Thymus (tissue), 11 donors: ENCODE measurements around the gene GPR4. TPM values are rescaled to one million over a fixed set of nuclear protein-coding genes. Genes with fewer than 3 reads are reported as not detected.
A peak's percentile ranks its signal among the peaks of the same experiment; 100 is the strongest.

Source experiments
- DNase-seq, 9 donors: peaks; one replicate each; pipeline ENCODE4 v3.0.0-alpha.2; 2013; ENCODE audit warnings: low spot score in 9 of 9, low read depth in 6 of 9, missing footprints in 1 of 9
- H3K27ac ChIP-seq, 2 donors: one replicate each; pipeline ENCODE4 v1.5.1; 2013; ENCODE audit warnings: control low read depth in 1 of 2, low read depth in 1 of 2, low read length in 1 of 2, mild to moderate bottlenecking in 1 of 2, moderate library complexity in 1 of 2
- H3K27me3 ChIP-seq, 2 donors: one replicate each; pipeline ENCODE4 v1.5.1; 2013; ENCODE audit warnings: low read length in 1 of 2; ENCODE audit not compliant: control insufficient read depth in 2 of 2, insufficient read depth in 1 of 2
- H3K36me3 ChIP-seq, 2 donors: one replicate each; pipeline ENCODE4 v1.5.1; 2013; ENCODE audit warnings: low read length in 1 of 2, mild to moderate bottlenecking in 1 of 2, moderate library complexity in 1 of 2; ENCODE audit not compliant: control insufficient read depth in 2 of 2, insufficient read depth in 2 of 2
- H3K4me1 ChIP-seq, 2 donors: one replicate each; pipeline ENCODE4 v1.5.1; 2013; ENCODE audit warnings: low read length in 2 of 2; ENCODE audit not compliant: control insufficient read depth in 2 of 2, insufficient read depth in 2 of 2
- H3K4me3 ChIP-seq, 2 donors: one replicate each; pipeline ENCODE4 v1.5.1; 2013; ENCODE audit warnings: low read length in 2 of 2, control low read depth in 1 of 2, mild to moderate bottlenecking in 1 of 2
- H3K9me3 ChIP-seq, 2 donors: one replicate each; pipeline ENCODE4 v1.5.1; 2013; ENCODE audit warnings: low read length in 1 of 2, mild to moderate bottlenecking in 1 of 2; ENCODE audit not compliant: control insufficient read depth in 2 of 2, insufficient read depth in 1 of 2
- WGBS: extraction: QIAGEN DNeasy Blood & Tissue Kit; methylation state at CpG from one replicate; pipeline ENCODE4 v1.1.7; 2013; 5-methylcytosine and 5-hydroxymethylcytosine counted together
- polyA plus RNA-seq: library from polyadenylated mRNA; stranded (reverse); fragments of 200-250 nt; gene quantifications from one replicate; pipeline ENCODE4 v1.2.3, GENCODE V29; 2013
- total RNA-seq: library from RNA; stranded (reverse); fragments of 120-200 nt; gene quantifications from one replicate; pipeline ENCODE4 v1.2.4, GENCODE V29; 2013
- donor health status: healthy.

The GPR4 gene
- total and polyA plus RNA-seq, 2 donors, result 0.09 to 1.3 TPM

DNA sequence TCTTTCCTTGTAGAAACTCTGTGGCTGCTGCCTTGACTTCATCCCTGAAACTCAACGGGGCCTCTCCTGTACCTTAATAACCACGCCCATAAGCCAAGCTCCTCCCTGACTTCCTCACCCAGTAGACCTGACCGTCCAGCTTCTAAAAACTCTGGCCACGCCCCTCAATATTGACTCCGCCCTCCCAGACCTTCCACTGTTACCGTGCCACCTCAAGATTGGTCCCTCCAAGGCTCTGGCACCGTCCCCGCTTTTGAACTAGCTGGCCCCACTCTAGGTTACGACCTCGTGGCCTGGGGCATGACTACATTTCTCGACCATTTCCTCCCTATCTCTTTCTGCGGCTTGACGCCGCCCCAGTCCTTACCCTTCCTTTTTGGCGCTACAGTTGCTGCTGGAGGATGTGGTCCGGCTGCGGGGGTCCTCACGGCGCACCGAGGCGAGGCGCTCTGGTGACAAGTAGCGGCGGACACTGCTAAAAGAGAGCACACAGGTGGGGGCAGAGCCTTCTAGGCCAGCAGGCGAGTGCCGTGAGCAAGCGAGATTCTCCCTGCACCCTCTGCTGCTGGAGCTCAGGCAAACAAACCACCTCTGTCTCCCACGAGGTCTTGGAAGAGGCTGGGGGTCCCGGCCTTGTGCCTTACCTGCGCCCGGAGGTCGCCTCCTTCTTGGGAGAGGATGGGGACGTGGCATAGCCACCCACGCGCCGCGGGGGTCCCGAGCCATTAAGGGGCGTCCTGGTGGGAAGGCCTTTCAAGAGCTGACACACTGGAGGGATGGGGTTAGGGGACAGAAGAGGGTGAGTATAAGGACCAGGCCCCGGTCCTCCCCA is 39.5 kb upstream of the GPR4 start:
- peak in 3 of 9 donors; percentile 19 to 63 (median 36) for DNase-seq
- Histone ChIP-seq H3K4me3 (peak overlapping the region; percentile 37 to 45), H3K4me1 (peaks cover 20 to 52% of the 10 kb centered on the region in 2 donors), H3K27me3 (peaks cover 21 to 60% of the 10 kb centered on the region in 2 donors), H3K36me3 (peaks cover 2 to 5% of the 10 kb centered on the region in 2 donors), H3K27ac (peak overlapping the region; percentile 56 to 81), H3K9me3 (peaks cover 0 to 11% of the 10 kb centered on the region in 2 donors)
- 2% methylated on average over 40 of the region's 40 CpGs for WGBS

DNA sequence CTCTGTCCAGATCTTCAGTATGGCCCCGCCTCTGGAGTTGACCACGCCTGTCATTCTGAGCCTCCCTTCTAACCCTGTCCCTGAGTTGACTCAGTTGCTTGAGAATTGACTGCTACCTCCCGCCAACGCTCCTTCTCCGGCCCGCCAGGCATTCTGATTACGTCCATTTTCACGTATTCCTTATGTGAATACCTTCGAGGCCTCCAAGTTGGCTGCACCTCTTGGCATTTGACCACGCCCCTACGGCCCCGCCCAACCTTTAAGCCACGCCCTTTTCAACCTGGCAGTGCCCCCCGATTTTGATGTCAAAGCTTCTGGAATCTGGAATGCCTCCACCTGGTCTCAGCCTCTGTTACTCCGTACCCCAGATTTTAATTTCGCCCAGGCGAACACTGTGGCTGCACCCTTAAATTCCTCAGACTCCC is 38.8 kb upstream of the GPR4 start:
- Histone ChIP-seq H3K9me3 (peaks cover 0 to 11% of the 10 kb centered on the region in 2 donors), H3K4me1 (peaks cover 20 to 46% of the 10 kb centered on the region in 2 donors), H3K36me3 (peaks cover 2 to 5% of the 10 kb centered on the region in 2 donors), H3K27ac (no peak overlapping the region), H3K27me3 (peaks cover 21 to 54% of the 10 kb centered on the region in 2 donors), H3K4me3 (no peak overlapping the region)
- 65% methylated on average over 17 of the region's 17 CpGs for WGBS
- no peak for DNase-seq

DNA sequence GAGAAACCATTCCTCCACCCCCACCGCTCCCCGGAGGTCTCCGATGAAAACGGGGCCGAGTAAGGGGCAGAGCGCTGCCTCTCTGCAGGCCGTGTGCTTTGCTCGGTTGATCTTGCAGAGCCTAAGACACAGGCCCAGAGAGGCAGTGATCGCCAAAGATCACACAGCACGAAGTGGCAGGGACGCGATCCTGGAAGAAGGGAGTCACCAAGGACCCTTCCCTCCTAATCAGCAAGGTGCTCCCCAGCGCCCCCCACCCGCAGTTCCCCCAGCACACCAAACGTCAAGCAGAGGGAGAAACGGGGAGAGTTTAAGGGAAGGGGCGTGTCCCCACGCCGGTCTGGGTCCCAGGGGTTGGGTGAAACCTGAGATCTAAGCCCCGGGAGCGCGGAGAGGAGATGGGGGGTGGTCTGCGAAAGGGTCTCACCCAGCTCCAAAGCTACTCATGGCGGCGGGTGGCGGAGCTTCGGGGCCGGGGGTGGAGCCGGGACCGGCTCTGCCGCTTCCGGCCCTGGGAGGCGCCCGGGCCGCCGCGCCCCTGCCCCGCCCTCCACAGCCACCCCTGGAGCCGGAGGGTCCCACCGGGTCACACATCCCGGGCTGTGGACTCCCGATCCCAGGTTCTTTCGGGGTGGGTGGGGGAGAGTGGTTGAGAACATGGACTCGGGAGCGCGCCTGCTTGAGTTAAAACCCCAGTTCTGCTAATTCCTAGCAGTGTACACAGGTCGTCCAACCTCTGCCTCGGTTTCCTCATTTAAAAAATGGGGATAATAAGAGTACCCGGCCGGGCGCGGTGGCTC is 37.1 kb upstream of the GPR4 start, which contains the start of gene EML2:
Gene EML2, minus strand, starts transcription at position 468 of the 800 bp plus-strand sequence. Its CDS starts 21 bp downstream, at position 447.
- DNase-seq, result peak in 3 of 9 donors; percentile 58 to 79 (median 64)
- Histone ChIP-seq H3K27ac (peak within 1 kb of the TSS; percentile 17 to 61), H3K36me3 (peaks cover 2 to 5% of the 10 kb centered on the region in 2 donors), H3K4me3 (peak within 1 kb of the TSS; percentile 86), H3K9me3 (peaks cover 0 to 11% of the 10 kb centered on the region in 2 donors), H3K4me1 (peaks cover 17 to 40% of the 10 kb centered on the region in 2 donors), H3K27me3 (peaks cover 8 to 36% of the 10 kb centered on the region in 2 donors)
- 5% methylated on average over 52 of the region's 52 CpGs for WGBS

DNA sequence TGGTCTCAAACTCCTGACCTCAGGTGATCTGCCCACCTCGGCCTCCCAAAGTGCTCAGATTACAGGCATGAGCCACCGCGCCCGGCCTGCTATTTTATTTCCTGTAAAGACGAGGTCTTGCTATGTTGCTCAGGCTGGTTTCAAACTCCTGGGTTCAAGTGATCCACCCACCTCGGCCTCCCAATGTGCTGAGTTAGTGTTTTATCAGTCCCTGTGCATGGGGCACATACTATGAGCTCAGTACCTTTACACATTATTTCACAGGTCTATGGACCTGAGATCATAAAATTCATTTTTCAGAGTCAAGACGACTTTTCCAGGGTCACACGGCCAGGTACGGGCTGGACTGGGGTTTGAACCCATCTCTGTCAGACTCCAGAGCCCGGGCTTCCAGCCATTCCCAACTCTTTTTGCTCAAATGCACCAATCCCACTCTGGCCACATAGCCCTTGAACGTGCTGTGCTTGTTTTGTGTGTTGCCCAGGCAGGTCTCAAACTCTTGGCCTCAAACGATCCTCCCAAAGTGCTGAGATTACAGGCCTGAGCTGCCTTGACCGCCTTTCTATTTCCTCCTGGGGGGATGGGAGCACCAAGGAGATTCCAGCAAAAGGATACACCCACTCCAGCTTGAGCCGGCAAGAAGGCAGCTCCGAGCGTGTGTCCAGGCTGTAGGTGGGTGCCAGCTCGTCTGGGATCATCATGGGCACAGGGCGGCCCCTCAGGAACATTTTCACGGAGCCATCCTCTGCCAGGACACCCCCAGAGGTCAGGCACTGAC is 36.1 kb upstream of the GPR4 start:
- Histone ChIP-seq H3K4me3 (peak overlapping the region; percentile 86), H3K36me3 (peaks cover 2 to 5% of the 10 kb centered on the region in 2 donors), H3K9me3 (peaks cover 0 to 7% of the 10 kb centered on the region in 2 donors), H3K4me1 (peaks cover 14 to 35% of the 10 kb centered on the region in 2 donors), H3K27me3 (peaks cover 0 to 26% of the 10 kb centered on the region in 2 donors), H3K27ac (no peak overlapping the region)
- DNase-seq, result no peak
- 96% methylated on average over 19 of the region's 19 CpGs for WGBS

DNA sequence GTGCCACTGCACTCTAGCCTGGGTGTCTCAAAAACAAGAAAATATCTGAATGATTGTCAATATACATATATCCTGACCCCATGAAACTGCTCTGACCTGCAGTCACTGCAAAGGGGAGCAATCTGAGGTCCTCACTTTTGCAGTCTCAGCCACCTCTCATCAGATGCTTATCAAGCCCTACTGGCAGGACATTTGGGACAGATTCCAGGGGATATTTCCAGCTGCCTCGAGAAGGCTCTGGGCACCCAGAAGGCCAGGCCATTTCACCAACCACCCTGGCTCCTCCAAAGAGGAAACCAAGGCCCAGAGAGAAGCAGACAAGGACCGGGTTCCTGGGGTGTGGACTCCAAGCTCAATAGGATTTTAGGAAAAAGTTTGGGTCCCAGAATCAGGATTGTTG is 34.9 kb upstream of the GPR4 start:
- Histone ChIP-seq H3K4me1 (peaks cover 12 to 24% of the 10 kb centered on the region in 2 donors), H3K27ac (no peak overlapping the region), H3K27me3 (peaks cover 0 to 14% of the 10 kb centered on the region in 2 donors), H3K36me3 (peaks cover 2 to 11% of the 10 kb centered on the region in 2 donors), H3K4me3 (no peak overlapping the region), H3K9me3 (peaks cover 0 to 4% of the 10 kb centered on the region in 2 donors)
- 96% methylated on average over 2 of the region's 2 CpGs for WGBS
- DNase-seq, result no peak

DNA sequence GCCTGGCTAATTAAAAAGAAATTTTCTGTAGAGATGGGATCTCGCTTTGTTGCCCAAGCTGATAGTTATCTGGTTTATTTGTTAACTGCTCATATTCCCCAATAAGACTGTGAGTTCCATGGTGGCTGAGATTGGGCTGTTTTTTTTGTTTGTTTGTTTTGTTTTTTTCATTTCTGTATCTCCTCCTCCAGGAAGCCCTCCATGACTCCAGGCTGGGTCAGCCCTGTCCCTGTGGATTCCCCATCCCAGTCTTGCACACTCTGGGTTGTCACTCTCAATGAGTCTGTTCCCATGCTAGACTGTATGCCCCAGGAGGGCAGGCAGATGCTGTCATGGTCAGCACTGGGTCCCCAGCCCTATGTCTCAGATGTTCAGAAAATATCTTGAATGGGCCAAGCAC is 34.3 kb upstream of the GPR4 start:
- no peak for DNase-seq
- H3K4me1 ChIP-seq, result peaks cover 9 to 17% of the 10 kb centered on the region in 2 donors
- H3K27me3 ChIP-seq, result peaks cover 0 to 8% of the 10 kb centered on the region in 2 donors
- H3K9me3 ChIP-seq, result peaks cover 0 to 4% of the 10 kb centered on the region in 2 donors
- no peak overlapping the region for H3K27ac ChIP-seq
- no peak overlapping the region for H3K4me3 ChIP-seq
- 100% methylated on average over 1 of the region's 1 CpG for whole genome bisulfite sequencing
- H3K36me3 ChIP-seq, result peaks cover 2 to 11% of the 10 kb centered on the region in 2 donors

DNA sequence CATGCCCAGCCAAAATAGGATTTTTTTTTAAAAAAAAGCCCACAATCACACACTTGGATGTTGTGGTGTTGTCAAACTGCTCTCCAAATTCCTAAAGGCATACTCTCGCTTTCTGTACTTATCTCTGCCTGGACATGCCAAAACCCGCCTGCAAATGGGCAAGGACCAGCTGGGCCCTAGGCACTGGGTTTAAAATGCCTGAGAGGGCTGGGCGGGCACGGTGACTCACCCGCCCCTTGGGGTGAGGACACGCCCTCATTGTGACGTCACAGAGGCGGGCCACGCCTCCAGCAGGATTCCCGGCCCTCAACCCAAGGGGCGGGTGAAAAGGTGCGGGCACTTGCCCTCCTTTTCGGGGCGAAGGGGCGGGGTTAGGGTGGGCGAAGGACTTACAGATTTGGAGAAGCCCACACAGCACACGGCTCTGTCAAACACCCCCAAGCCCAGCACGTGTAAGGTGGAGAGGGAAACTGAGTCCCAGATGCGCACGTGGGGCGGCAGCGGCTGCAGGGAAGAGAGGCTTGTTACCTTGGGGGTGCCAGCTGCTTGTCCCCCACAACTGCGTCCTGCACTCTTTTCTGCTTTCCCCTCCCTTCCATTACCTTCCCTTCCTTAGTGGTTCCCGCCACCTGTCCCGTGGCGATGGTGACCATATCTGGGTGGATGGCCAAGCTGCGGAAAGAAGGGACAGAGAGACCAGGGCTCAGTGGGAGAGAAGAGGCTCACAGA is 30.6 kb upstream of the GPR4 start:
- Histone ChIP-seq H3K27ac (no peak overlapping the region), H3K27me3 (no peaks in the 10 kb centered on the region), H3K9me3 (no peaks in the 10 kb centered on the region), H3K4me1 (no peaks in the 10 kb centered on the region), H3K36me3 (peaks cover 19 to 24% of the 10 kb centered on the region in 2 donors), H3K4me3 (no peak overlapping the region)
- DNase-seq, result no peak
- 88% methylated on average over 27 of the region's 27 CpGs for WGBS

DNA sequence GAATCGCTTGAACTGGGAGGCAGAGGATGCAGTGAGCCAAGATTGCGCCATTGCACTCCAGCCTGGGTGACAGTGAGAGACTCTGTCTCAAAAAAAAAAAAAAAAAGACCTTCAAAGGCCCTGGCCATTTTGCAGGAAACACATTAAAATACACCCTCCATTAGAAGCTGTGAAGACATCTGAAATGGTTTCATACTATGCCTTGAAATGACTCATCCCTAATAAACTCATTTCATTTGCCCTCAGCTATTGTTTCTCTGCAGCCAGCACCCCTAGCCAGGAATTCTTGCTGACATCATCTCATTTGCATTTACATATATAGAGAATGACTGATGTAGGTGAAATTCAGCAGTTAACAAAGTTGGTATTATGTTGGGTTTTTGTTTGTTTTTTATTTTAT is 28.5 kb upstream of the GPR4 start:
- Histone ChIP-seq H3K27me3 (no peaks in the 10 kb centered on the region), H3K36me3 (peaks cover 26 to 37% of the 10 kb centered on the region in 2 donors), H3K9me3 (no peaks in the 10 kb centered on the region), H3K27ac (no peak overlapping the region), H3K4me3 (no peak overlapping the region), H3K4me1 (no peaks in the 10 kb centered on the region)
- 97% methylated on average over 2 of the region's 2 CpGs for WGBS
- no peak for DNase-seq
